Tibial nerve (tissue), 4 donors: Measurements from ENCODE around the gene CDH18.

ENCODE experiments used
- EP300 ChIP-seq, 2 donors: sonication (generic); formaldehyde crosslinking; IDR thresholded peaks; one replicate each; pipeline ENCODE4 v1.6.1; 2017; ENCODE audit warnings: antibody characterized with exemption in 2 of 2, mild to moderate bottlenecking in 1 of 2
- POLR2A ChIP-seq, 2 donors: fragments of 450-650 bp; IDR thresholded peaks; one replicate each; pipeline ENCODE4 v1.6.1; 2017; ENCODE audit warnings: antibody characterized with exemption in 2 of 2, mild to moderate bottlenecking in 2 of 2, moderate library complexity in 2 of 2
- TF ChIP-seq, protein P1 (sequence below), 5 experiments: fragments of 200-600 bp in 3 of 5; fragments of 450-650 bp in 2 of 5; sonication (generic) in 3 of 5; IDR thresholded peaks; one replicate each; pipeline ENCODE4 v1.5.1; 2016 to 2019; ENCODE audit warnings: antibody characterized with exemption in 5 of 5, mild to moderate bottlenecking in 3 of 5, moderate library complexity in 2 of 5

DNA sequence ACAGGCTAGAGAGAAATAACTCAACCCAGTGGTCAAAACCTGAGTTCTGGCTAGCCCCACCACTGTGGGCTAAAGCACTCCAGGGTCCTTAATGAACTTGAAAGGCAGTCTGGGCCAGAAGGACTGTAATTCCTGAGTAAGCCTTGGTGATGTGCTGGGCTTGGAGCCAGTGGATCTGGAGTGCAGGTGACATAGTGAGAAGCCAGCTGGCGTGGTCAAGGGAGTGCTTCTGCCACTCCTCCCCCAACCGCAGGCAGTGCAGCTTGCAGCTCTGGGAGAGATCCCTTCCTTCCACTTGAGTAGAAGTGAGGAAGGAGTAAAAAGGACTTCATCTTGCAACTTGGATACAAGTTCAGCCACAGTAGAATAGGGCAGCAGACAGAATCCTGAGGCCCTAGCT is 424.0 kb downstream of the CDH18 start:
- TF ChIP-seq EP300 (IDR thresholded peaks at IDR 0.05) (no peak), POLR2A (IDR thresholded peaks at IDR 0.05) (no peak)
- TF ChIP-seq, protein P1, sequence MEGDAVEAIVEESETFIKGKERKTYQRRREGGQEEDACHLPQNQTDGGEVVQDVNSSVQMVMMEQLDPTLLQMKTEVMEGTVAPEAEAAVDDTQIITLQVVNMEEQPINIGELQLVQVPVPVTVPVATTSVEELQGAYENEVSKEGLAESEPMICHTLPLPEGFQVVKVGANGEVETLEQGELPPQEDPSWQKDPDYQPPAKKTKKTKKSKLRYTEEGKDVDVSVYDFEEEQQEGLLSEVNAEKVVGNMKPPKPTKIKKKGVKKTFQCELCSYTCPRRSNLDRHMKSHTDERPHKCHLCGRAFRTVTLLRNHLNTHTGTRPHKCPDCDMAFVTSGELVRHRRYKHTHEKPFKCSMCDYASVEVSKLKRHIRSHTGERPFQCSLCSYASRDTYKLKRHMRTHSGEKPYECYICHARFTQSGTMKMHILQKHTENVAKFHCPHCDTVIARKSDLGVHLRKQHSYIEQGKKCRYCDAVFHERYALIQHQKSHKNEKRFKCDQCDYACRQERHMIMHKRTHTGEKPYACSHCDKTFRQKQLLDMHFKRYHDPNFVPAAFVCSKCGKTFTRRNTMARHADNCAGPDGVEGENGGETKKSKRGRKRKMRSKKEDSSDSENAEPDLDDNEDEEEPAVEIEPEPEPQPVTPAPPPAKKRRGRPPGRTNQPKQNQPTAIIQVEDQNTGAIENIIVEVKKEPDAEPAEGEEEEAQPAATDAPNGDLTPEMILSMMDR (IDR thresholded peaks at IDR 0.05): no peak
